ENCODE results near the gene PAMR1.

GRCh38 chr11:35546317-35546716 is 20.9 kb upstream of the PAMR1 start:
- no peak for TF ChIP-seq EZH2 (IDR thresholded peaks at IDR 0.05; ENCODE audit: low read depth, low read length, severe bottlenecking)
- TF ChIP-seq POLR2A (IDR thresholded peaks at IDR 0.05; ENCODE audit: control extremely low read depth in 1 of 2, low read depth in 2 of 2, low read length in 2 of 2) = no peak
- TF ChIP-seq CBX8 (IDR thresholded peaks at IDR 0.05; ENCODE audit: borderline replicate concordance, low read depth, low read length) = no peak
- TF ChIP-seq, protein P1, sequence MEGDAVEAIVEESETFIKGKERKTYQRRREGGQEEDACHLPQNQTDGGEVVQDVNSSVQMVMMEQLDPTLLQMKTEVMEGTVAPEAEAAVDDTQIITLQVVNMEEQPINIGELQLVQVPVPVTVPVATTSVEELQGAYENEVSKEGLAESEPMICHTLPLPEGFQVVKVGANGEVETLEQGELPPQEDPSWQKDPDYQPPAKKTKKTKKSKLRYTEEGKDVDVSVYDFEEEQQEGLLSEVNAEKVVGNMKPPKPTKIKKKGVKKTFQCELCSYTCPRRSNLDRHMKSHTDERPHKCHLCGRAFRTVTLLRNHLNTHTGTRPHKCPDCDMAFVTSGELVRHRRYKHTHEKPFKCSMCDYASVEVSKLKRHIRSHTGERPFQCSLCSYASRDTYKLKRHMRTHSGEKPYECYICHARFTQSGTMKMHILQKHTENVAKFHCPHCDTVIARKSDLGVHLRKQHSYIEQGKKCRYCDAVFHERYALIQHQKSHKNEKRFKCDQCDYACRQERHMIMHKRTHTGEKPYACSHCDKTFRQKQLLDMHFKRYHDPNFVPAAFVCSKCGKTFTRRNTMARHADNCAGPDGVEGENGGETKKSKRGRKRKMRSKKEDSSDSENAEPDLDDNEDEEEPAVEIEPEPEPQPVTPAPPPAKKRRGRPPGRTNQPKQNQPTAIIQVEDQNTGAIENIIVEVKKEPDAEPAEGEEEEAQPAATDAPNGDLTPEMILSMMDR (IDR thresholded peaks at IDR 0.05; ENCODE audit: control extremely low read depth in 1 of 3, insufficient read depth in 1 of 3, low read depth in 1 of 3, low read length in 3 of 3) = no peak
- no peak for TF ChIP-seq MAX (IDR thresholded peaks at IDR 0.05)
- TF ChIP-seq SP2 (IDR thresholded peaks at IDR 0.05; ENCODE audit: low read length) = no peak
- TF ChIP-seq POLR2AphosphoS5 (IDR thresholded peaks at IDR 0.05; ENCODE audit: low read depth, low read length) = no peak

Measured in H1 (cell line).